Immature natural killer cell (primary cell): Measurements from ENCODE around the gene ACP6. TPM values are rescaled to one million over a fixed set of nuclear protein-coding genes. Genes with fewer than 3 reads are reported as not detected.
A peak's percentile ranks its signal among the peaks of the same experiment; 100 is the strongest.

ENCODE experiments used
- DNase-seq, 3 donors: peaks; one replicate each; pipeline ENCODE4 v3.0.0; 2022; ENCODE audit warnings: mixed read lengths in 1 of 3
- H3K27ac Mint-ChIP-seq, 6 donors: one replicate each; pipeline ENCODE4 v1.8.0; 2020; ENCODE audit warnings: mixed read lengths in 6 of 6, mild to moderate bottlenecking in 5 of 6, inconsistent platforms in 4 of 6, moderate library complexity in 3 of 6
- H3K27me3 Mint-ChIP-seq, 3 donors: one replicate each; pipeline ENCODE4 v1.8.0; 2020 to 2021; ENCODE audit warnings: low read depth in 3 of 3, mild to moderate bottlenecking in 3 of 3, mixed read lengths in 3 of 3, moderate library complexity in 3 of 3, inconsistent platforms in 1 of 3
- H3K36me3 Mint-ChIP-seq, 3 donors: one replicate each; pipeline ENCODE4 v1.8.0; 2020; ENCODE audit warnings: mixed read lengths in 3 of 3, inconsistent platforms in 2 of 3, mild to moderate bottlenecking in 2 of 3
- H3K4me1 Mint-ChIP-seq, 2 donors: one replicate each; pipeline ENCODE4 v1.8.0; 2020; ENCODE audit warnings: inconsistent platforms in 2 of 2, mild to moderate bottlenecking in 2 of 2, mixed read lengths in 2 of 2, moderate library complexity in 1 of 2
- H3K4me3 Mint-ChIP-seq, 5 donors: one replicate each; pipeline ENCODE4 v1.8.0; 2020; ENCODE audit warnings: mild to moderate bottlenecking in 5 of 5, mixed read lengths in 5 of 5, inconsistent platforms in 3 of 5, moderate library complexity in 3 of 5
- H3K9me3 Mint-ChIP-seq, 6 donors: one replicate each; pipeline ENCODE4 v1.8.0; 2020; ENCODE audit warnings: mild to moderate bottlenecking in 6 of 6, mixed read lengths in 6 of 6, inconsistent platforms in 4 of 6, moderate library complexity in 3 of 6
- polyA plus RNA-seq, 3 donors: library from polyadenylated mRNA; unstranded; fragments of 300-500 nt; fragmentation: Illumina TruSeq; gene quantifications; one replicate each; pipeline ENCODE4 v1.2.3, GENCODE V29; 2021

The ACP6 gene
- polyA plus RNA-seq, 3 donors from 2014 or later = 2.4 to 7.2 (median 2.8) TPM

DNA sequence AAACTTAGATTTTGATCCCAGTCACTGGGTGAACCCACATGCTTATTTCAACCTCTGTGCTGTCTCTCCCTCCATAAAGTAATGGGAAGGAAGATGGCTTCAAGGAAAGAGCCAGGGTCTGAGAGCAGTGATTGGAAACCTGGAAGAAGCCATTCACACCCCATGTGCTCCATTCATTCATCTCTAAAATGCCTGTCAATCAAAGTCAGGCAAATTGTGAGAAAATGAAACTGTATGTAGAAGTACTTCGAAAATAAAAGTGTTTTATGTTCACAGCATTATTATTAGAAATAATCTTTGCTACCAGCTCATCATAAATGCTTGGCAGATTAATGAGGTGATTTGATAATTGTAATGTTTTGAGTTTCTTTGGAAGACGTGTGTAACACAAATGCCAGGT is 61.0 kb downstream of the ACP6 start:
- Mint-ChIP-seq H3K9me3 (no peaks in the 10 kb centered on the region), H3K27me3 (peaks cover 0 to 2% (median 0%) of the 10 kb centered on the region in 3 donors), H3K4me1 (no peaks in the 10 kb centered on the region), H3K27ac (no peak overlapping the region), H3K4me3 (no peak overlapping the region), H3K36me3 (peaks cover 29 to 45% (median 36%) of the 10 kb centered on the region in 3 donors)
- DNase-seq = no peak

DNA sequence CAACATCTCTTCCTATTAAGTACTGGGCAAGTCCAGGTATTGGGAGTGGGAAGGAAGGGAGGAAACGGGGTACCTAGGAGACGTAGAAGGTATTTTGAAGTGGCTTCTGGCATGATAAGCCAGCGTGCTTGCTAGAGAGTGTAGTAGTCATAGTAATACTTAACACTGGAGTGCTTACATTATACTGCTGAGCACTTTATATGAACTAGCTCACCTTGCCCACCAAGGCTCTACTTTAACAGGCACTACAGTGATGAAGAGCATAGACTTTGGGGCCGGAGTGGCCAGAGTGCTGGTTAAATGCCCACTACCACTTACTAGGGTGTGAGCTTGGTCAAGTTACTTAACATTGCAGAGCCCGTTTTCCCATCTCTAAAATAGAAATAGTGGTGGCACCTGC is 61.7 kb downstream of the ACP6 start:
- DNase-seq = no peak
- H3K9me3 Mint-ChIP-seq = no peaks in the 10 kb centered on the region
- H3K4me3 Mint-ChIP-seq = no peak overlapping the region
- H3K27ac Mint-ChIP-seq = no peak overlapping the region
- H3K36me3 Mint-ChIP-seq = peaks cover 25 to 37% (median 31%) of the 10 kb centered on the region in 3 donors
- H3K27me3 Mint-ChIP-seq = peaks cover 0 to 2% (median 0%) of the 10 kb centered on the region in 3 donors
- no peaks in the 10 kb centered on the region for H3K4me1 Mint-ChIP-seq

GRCh38 chr1:147605591-147605990 is 64.7 kb downstream of the ACP6 start:
- Mint-ChIP-seq H3K4me1 (peaks cover 9% of the 10 kb centered on the region in 2 donors), H3K4me3 (no peak overlapping the region), H3K36me3 (peaks cover 15 to 21% (median 20%) of the 10 kb centered on the region in 3 donors), H3K9me3 (no peaks in the 10 kb centered on the region), H3K27ac (no peak overlapping the region), H3K27me3 (peaks cover under 1 to 2% (median 2%) of the 10 kb centered on the region in 3 donors)
- DNase-seq = no peak

DNA sequence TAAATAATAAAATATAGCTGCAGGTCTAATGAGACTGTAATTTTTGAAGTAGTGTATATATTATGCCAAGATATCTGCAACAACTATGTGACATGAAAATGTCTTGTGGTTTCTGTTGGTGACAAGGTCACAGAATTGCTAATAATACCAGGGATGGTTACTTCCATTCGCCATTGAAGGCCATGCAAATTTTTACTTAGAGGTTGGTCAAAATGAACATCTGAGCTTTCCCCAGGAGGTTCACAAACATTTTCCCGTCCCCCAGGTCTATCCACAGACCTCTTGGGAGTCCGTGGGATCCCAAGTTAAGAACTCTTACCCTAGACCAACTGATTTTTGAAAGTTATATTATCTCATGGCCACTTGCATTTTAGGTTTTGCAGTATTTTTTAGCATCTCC is 66.3 kb downstream of the ACP6 start:
- no peak overlapping the region for H3K27ac Mint-ChIP-seq
- H3K4me1 Mint-ChIP-seq = peaks cover 13 to 14% of the 10 kb centered on the region in 2 donors
- H3K27me3 Mint-ChIP-seq = peaks cover 2 to 5% (median 2%) of the 10 kb centered on the region in 3 donors
- DNase-seq = no peak
- H3K36me3 Mint-ChIP-seq = peaks cover 15 to 21% (median 20%) of the 10 kb centered on the region in 3 donors
- H3K4me3 Mint-ChIP-seq = no peak overlapping the region
- H3K9me3 Mint-ChIP-seq = no peaks in the 10 kb centered on the region

DNA sequence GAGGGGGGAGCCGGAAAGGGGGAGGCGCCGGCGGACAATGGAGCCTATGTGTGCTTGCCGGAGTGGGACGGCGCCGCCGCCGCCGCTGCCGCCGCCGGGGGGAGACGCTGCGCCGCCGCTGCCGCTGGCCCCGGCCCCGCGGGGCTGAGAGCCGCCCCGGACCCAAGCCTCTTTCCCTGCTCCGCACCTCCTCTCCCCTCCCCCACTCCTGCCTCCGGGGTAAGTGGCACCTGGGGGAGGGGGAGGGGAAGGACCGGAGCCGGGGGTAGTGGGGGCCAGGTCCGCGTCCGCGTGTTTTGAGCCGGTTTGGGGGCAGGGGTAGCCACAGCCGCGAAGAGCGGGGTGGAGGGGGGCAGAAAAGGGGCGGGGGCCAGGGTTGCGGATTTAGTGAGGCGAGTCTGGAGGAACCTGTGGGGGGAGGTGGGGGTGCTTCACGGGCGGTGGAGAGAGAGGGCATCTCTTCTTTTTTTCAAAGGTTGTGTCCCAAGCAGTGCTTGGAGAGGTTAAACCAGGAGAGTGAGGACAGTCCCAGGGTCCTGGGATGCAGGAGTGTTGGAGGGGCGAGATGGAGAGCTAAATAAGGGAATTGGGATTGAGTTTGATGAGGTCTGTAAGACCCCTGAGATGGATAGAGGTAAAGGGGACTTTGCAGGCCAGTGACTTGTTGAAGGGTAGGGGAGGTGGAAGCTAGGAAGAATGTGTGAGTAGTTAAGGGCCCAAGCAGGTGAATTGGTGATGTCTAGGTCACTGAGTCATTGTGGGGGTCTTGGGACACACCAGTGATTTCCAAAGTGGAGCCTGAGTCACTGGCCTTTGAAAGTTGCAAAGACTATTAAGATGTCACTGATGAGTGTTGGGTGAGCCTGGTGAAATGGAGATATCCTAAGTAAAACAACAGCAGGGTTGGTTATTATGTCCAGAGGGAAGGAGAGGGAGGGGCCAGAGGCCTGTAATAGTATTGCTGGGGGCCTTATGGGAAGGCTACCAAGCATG is 69.9 kb downstream of the ACP6 start:
- Mint-ChIP-seq H3K27me3 (peaks cover 2 to 8% (median 4%) of the 10 kb centered on the region in 3 donors), H3K4me1 (peaks cover 21 to 22% of the 10 kb centered on the region in 2 donors), H3K36me3 (peaks cover 0 to 6% (median 4%) of the 10 kb centered on the region in 3 donors), H3K27ac (peak overlapping the region in 5 of 6 donors; percentile 15 to 89 (median 57)), H3K4me3 (peak overlapping the region; percentile 80 to 93 (median 86)), H3K9me3 (no peaks in the 10 kb centered on the region)
- no peak for DNase-seq

GRCh38 chr1:147599362-147600118 is 70.8 kb downstream of the ACP6 start:
- H3K27me3 Mint-ChIP-seq = peaks cover 2 to 8% (median 4%) of the 10 kb centered on the region in 3 donors
- H3K4me3 Mint-ChIP-seq = peak overlapping the region; percentile 82 to 89 (median 87)

GRCh38 chr1:147598621-147599361 is 71.5 kb downstream of the ACP6 start:
- no peaks in the 10 kb centered on the region for H3K9me3 Mint-ChIP-seq
- H3K4me1 Mint-ChIP-seq = peaks cover 21 to 22% of the 10 kb centered on the region in 2 donors
- no peak for DNase-seq
- H3K27me3 Mint-ChIP-seq = peaks cover 2 to 8% (median 4%) of the 10 kb centered on the region in 3 donors
- H3K27ac Mint-ChIP-seq = peak overlapping the region; percentile 20 to 81 (median 57)
- no peaks in the 10 kb centered on the region for H3K36me3 Mint-ChIP-seq
- H3K4me3 Mint-ChIP-seq = peak overlapping the region; percentile 82 to 89 (median 87)

More at GRCh38 chr1:147599362-147600118, 70.8 kb downstream of the ACP6 start:
- peak; percentile 91 to 95 (median 94) for DNase-seq
- peaks cover 0 to 2% (median under 1%) of the 10 kb centered on the region in 3 donors for H3K36me3 Mint-ChIP-seq
- H3K4me1 Mint-ChIP-seq = peaks cover 21 to 22% of the 10 kb centered on the region in 2 donors
- peak overlapping the region in 3 of 6 donors; percentile 44 to 81 (median 70) for H3K27ac Mint-ChIP-seq
- no peaks in the 10 kb centered on the region for H3K9me3 Mint-ChIP-seq

GRCh38 chr1:147597010-147597409 is 73.3 kb downstream of the ACP6 start:
- no peak for DNase-seq
- Mint-ChIP-seq H3K4me3 (no peak overlapping the region), H3K4me1 (peaks cover 21 to 22% of the 10 kb centered on the region in 2 donors), H3K36me3 (no peaks in the 10 kb centered on the region), H3K27ac (no peak overlapping the region), H3K9me3 (no peaks in the 10 kb centered on the region), H3K27me3 (peaks cover 4 to 8% (median 6%) of the 10 kb centered on the region in 3 donors)

Other genes starting within 250 kb of the ACP6 start
- gene BCL9, start 129.0 kb downstream of the ACP6 start, polyA plus RNA-seq = 1 to 10 TPM in 1 of 3 donors, under 1 TPM in 1, not detected in 1; 0.18 to 2.4 TPM
- not detected for gene GJA5, start 90.1 kb upstream of the ACP6 start, polyA plus RNA-seq
- not detected for gene GJA8, start 232.3 kb upstream of the ACP6 start, polyA plus RNA-seq